ENCODE measurements around the gene KCNJ6.
"Not testable (repeated sequence)": the region's sequence is repeated elsewhere in the genome, so short reads cannot be mapped to it uniquely, and the experiment has no call there.

The KCNJ6 gene

DNA sequence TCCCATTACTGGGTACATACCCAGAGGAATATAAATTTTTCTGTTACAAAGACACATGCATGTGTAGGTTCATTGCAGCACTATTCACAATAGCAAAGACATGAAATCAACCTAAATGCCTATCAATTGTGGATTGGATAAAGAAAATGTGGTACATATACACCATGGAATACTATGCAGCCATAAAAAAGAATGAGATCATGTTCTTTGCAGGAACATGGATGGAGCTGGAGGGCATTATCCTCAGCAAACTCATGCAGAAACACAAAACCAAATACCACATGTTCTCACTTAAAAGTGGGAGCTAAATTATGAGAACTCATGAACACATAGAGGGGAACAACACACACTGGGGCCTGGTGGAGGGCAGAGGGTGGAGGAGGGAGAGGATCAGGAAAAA lies 272.4 kb downstream of the KCNJ6 start:
- DNase-seq (ENCODE audit: low spot score): not testable (repeated sequence)

- no peak for DNase-seq (ENCODE audit: low spot score)
These were observed 273.8 kb downstream of the KCNJ6 start for GRCh38 chr21:37642493-37642892.

DNA sequence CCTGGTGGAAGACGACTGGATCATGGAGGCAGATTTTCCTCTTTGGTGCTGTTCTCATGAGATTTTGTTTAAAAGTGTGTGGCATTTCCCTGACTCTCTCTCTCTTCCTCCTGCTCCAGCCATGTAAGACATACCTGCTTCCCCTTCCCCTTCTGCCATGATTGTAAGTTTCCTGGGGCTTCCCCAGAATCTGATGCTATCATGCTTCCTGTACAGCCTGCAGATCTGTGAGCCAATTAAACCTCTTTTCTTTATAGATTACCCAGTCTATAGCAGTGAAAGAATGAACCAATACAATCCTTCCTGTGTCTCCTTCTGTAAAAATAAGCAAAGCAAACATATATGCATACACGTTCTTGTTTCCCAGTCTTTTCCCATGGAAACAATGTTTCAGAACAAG lies 276.5 kb downstream of the KCNJ6 start:
- no peak for DNase-seq (ENCODE audit: low spot score)

DNA sequence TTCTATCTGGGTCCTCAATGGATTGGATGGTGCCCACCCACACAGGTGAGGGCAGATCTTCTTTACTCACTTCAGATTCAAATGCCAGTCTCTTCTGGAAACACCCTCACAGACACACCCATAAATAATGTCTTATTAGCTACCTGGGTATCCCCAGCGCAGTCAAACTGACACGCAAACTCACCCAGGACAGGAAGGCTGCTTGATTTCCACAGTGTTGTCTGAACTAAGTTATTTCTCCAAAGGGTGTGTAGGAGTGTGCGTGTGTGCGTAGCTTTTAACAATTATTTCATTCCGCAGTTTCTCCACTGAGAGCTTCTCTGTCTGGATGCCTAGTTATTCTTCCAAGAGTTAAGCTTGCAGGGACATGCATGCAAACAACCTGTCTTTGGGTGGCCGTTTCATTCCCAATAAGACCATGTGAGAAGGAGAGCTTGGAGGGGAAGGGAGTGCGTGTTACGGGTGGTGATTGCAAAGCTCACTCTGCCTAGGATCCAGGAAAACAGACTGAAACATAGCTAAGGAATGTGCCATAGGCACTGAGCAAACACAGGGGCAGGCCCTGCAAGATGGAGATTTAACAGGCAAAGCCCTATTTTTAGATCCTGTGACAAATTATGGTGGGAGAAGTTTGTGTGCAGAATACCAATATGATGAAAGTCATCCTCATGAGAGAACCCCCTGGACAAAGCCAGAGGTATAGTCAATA lies 280.0 kb downstream of the KCNJ6 start:
- no peak for DNase-seq (ENCODE audit: low spot score)

GRCh38 chr21:37631319-37632117 lies 284.7 kb downstream of the KCNJ6 start:
- no peak for DNase-seq (ENCODE audit: low spot score)

GRCh38 chr21:37630872-37631271 lies 285.4 kb downstream of the KCNJ6 start:
- DNase-seq (ENCODE audit: low spot score): no peak

DNA sequence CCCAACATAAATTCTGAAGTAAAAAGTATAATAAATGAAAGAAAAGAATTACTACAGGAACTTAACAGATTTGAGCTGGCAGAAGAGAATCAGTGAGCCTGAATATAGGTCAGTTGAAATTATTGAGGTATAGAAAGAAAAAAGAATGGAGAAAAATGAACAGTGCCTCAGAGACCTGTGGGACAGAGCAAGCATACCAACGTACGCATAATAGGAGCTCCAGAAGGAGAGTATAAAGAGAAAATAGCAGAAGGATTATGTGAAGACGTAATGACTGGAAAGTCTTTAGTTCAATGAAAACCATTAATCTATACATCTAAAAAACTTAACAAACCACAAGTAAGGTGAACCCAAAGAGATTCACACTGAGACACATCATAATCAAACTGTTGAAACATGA lies 287.9 kb downstream of the KCNJ6 start:
- no peak for DNase-seq (ENCODE audit: low spot score)

GRCh38 chr21:37627561-37627960 lies 288.7 kb downstream of the KCNJ6 start:
- DNase-seq (ENCODE audit: low spot score): no peak

GRCh38 chr21:37627074-37627473 lies 289.2 kb downstream of the KCNJ6 start:
- no peak for DNase-seq (ENCODE audit: low spot score)

- DNase-seq (ENCODE audit: low spot score): no peak
These were observed 289.9 kb downstream of the KCNJ6 start for GRCh38 chr21:37626320-37626719.

- DNase-seq (ENCODE audit: low spot score): no peak
These were observed 292.6 kb downstream of the KCNJ6 start for GRCh38 chr21:37623689-37624088.

DNA sequence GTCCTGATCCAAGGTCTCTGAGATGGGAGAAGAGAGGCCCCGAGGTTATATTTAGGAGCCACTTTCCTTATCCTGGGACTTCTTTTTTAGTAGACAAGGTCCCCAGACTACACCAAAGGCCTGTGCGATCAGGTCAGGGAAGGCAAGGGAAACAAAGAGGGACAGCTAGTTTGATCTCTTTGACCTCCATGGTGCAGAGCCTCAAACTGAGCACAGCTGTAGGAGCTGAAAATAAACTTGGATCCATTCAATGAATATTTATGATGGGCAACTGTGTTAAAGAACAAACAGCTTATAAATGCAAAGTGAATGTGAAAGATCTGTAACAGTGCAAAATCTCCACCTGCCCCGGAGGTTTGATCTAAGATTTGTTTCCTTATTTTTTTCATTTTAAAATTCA lies 293.1 kb downstream of the KCNJ6 start:
- peak; percentile 14 for DNase-seq (ENCODE audit: low spot score)

DNA sequence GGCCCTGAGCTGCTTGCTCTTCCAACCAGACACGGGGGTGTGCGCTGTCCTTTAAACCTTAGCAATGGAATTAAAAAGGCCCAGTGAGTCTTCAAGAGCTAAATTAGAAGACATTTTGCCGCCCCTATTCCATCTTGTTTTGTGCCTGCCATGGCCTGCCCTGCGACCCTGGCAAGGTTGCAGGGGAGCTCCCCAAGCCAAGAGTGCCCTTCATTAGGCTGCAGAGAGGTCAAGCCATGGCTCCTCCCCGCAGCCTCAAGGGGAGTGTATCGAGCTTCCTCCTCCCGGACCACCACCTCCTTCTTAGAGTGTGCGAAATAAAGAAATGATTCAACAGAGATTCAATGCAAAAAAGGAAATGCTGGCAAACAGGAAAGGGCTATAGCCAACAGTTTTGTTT lies 293.5 kb downstream of the KCNJ6 start:
- no peak for DNase-seq (ENCODE audit: low spot score)

DNA sequence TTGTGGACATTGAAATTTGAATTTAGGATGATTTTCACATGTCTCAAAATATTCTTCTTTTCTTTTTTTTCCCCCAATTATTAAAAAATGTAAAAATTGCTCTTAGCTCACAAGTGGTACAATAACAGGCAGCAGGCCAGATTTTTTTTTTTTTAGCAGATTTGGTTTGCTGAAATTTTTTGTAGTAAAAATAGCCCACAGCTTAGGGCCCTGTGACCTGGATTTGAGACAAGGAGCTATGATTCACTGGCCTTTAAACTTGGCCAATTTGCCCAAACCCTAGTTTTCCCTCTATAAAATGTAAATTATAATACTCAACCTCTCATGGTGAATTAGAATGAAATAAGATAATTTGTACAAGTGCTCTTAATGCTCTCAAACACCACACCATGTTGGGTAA lies 295.9 kb downstream of the KCNJ6 start:
- DNase-seq (ENCODE audit: low spot score): no peak

DNA sequence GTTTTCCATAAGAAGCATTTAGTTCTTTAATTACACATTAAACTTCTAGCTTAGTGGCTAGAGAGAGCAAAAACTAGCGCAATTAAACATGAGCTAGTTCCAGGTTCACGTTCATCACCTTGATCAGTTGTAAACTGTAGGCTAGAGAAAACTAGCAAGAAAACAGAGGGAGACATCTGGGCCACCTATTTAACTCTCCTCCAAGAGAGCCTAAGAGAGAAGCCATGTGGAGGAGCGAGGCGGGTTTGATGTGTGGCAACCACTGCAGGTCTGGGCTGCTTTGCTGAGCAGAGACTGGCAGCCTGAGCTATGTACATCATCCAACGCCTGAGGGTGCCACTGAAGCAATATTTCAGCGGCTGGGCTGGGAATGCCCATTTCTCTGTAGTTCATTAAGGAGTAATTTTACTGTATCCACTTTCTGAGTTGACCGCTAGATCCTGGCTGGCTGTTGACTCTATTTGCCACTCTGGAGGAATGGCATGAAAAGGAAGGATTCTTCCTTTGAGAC lies 296.7 kb downstream of the KCNJ6 start:
- no peak for DNase-seq (ENCODE audit: low spot score)

- DNase-seq (ENCODE audit: low spot score): no peak
These were observed 298.2 kb downstream of the KCNJ6 start for GRCh38 chr21:37618081-37618480.

GRCh38 chr21:37615962-37616361 lies 300.3 kb downstream of the KCNJ6 start:
- no peak for DNase-seq (ENCODE audit: low spot score)

DNA sequence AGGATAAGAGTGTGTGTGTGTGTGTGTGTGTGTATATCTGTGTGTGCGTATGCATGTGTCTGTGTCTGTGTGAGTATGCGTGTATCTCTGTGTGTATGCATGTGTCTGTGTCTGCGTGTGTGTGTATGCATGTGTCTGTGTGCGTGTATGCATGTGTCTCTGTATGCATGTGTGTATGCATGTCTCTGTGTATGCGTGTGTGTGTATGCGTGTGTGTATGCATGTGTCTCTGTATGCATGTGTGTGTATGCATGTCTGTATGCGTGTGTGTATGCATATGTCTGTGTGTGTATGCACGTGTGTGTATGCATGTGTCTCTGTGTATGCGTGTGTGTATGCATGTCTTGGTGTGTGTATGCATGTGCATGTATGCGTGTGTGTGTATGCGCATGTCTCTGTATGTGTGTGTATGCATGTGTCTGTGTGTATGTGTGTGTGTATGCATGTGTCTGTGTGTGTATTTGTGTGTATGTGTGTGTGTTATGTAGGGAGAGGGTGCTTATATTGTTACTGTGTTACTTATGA lies 301.8 kb downstream of the KCNJ6 start:
- no peak for DNase-seq (ENCODE audit: low spot score)

DNA sequence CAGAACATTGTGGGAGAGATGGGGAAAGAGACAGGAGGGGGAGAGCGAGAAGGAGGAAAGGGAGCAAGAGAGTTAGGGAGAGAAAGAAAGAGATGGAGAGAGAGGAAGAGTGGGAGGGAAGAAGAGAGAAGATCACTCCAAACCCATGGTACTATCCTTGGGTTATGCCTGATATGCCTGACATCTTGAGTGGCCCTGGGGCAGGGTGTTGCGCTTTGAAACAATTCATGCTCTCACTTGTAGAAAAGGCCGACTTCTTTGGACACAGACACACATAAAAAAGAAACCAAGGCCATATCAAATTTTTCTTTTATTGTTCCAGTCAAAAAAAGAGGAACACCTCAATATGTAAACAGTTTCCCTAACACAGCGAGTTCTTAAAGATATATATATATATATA lies 309.2 kb downstream of the KCNJ6 start:
- no peak for DNase-seq (ENCODE audit: low spot score)

DNA sequence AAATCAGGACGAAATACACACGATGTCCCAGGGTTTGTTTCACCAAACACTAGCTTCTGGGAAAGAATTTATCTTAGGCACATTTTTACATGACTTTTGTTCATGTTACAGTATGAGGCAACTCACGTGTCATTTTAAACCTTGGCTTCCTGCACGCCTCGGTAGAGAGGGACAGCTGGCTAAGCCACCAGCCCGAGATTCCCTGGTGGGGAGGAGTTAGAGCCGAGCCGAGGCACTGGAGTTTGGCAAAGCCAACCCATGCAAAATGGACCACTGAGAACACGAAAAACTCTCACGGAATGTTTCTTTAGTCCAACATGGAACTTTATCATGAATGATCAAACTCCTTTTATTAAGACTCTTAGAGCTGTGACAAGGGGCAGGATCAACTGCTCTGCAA lies 309.7 kb downstream of the KCNJ6 start:
- no peak for DNase-seq (ENCODE audit: low spot score)

DNA sequence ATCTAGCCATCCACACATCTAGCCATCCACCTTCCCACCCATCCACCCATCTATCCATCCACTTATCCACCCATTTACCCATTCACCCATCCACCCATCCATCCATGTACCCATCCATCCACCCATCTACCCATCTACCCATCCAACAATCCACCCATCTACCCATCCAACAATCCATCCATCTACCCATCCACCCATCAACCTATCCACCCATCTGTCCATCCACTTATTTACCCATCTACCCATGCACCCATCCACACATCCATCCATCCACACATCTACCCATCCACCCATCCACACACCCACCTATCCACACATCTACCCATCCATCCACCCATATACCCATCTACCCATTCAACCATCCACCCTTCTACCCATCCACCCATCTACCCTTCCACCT lies 311.3 kb downstream of the KCNJ6 start:
- DNase-seq (ENCODE audit: low spot score): no peak

GRCh38 chr21:37603129-37603528 lies 313.1 kb downstream of the KCNJ6 start:
- no peak for DNase-seq (ENCODE audit: low spot score)

DNA sequence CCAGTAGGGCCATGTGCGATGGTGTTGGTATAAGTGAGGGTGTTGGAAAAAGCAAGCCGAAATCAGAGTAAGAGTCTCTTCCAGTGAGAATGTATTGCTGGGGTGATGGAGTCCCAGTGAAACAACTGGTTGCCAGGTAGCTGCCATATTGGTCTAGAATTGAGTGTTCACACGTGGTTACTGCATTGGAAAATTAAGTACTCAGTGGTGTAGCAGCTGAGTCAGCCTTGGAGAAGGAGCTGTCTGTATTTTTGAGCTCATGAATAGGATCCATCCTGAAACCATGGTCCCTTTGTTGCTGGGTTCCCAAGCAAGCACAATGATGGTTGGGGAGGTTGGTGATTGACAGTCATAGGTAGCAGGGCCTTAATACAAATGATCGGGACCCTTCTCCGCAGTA lies 314.3 kb downstream of the KCNJ6 start:
- DNase-seq (ENCODE audit: low spot score): no peak

Data from pons (tissue), 1 donor.